ENCODE measurements around the gene OLIG3.

GRCh38 chr6:137472641-137473137, 21.5 kb downstream of the OLIG3 start:
- no peak for TF ChIP-seq EP300 (IDR thresholded peaks at IDR 0.05; ENCODE audit: borderline replicate concordance in 1 of 2, low read depth in 1 of 2, low read length in 1 of 2)
- no peak for TF ChIP-seq JUND (IDR thresholded peaks at IDR 0.05)
- TF ChIP-seq NFIC (IDR thresholded peaks at IDR 0.05; ENCODE audit: borderline replicate concordance), result no peak
- TF ChIP-seq REST (IDR thresholded peaks at IDR 0.05; ENCODE audit: low read depth, low read length), result no peak
- TF ChIP-seq GABPA (IDR thresholded peaks at IDR 0.05; ENCODE audit: low read depth), result no peak
- no peak for TF ChIP-seq POLR2AphosphoS5 (IDR thresholded peaks at IDR 0.05; ENCODE audit: low read depth, low read length)
- TF ChIP-seq EZH2phosphoT487 (IDR thresholded peaks at IDR 0.05; ENCODE audit: borderline replicate concordance, low read depth), result no peak
- no peak for TF ChIP-seq RCOR1 (IDR thresholded peaks at IDR 0.05; ENCODE audit: low read length)
- no peak for TF ChIP-seq GATA2 (CRISPR knock-in tag; IDR thresholded peaks at IDR 0.05)
